DOHH2 (cell line): ENCODE measurements around the gene COL25A1.

Experiments used
- EZH2phosphoT487 ChIP-seq: fragments of 200-600 bp; sonication (generic); IDR thresholded peaks from 2 replicates; pipeline ENCODE4 v1.6.1; 2017; ENCODE audit warnings: borderline replicate concordance, mild to moderate bottlenecking, antibody characterized with exemption, low read length, moderate library complexity, mixed read lengths
- TF ChIP-seq, protein P1 (sequence below): fragments of 200-600 bp; sonication (generic); IDR thresholded peaks from one replicate; pipeline ENCODE4 v1.5.1; 2014; ENCODE audit warnings: antibody characterized with exemption, mild to moderate bottlenecking, low read depth, low read length; ENCODE audit not compliant: poor library complexity, severe bottlenecking

GRCh38 chr4:109094056-109094455 lies 208.4 kb downstream of the COL25A1 start:
- TF ChIP-seq, protein P1, sequence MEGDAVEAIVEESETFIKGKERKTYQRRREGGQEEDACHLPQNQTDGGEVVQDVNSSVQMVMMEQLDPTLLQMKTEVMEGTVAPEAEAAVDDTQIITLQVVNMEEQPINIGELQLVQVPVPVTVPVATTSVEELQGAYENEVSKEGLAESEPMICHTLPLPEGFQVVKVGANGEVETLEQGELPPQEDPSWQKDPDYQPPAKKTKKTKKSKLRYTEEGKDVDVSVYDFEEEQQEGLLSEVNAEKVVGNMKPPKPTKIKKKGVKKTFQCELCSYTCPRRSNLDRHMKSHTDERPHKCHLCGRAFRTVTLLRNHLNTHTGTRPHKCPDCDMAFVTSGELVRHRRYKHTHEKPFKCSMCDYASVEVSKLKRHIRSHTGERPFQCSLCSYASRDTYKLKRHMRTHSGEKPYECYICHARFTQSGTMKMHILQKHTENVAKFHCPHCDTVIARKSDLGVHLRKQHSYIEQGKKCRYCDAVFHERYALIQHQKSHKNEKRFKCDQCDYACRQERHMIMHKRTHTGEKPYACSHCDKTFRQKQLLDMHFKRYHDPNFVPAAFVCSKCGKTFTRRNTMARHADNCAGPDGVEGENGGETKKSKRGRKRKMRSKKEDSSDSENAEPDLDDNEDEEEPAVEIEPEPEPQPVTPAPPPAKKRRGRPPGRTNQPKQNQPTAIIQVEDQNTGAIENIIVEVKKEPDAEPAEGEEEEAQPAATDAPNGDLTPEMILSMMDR, result no peak
- no peak for TF ChIP-seq EZH2phosphoT487
